T-helper 2 cell (primary cell): Measurements from ENCODE around the gene SMYD1.

Source experiments
- DNase-seq, 5 experiments: peaks; one replicate each; pipeline versions ENCODE4 v3.0.0 to v3.0.0-alpha.2; 2012 to 2022

The SMYD1 gene

GRCh38 chr2:88057437-88057844, 10.2 kb upstream of the SMYD1 start:
- no peak for DNase-seq

GRCh38 chr2:88058191-88058590, 9.4 kb upstream of the SMYD1 start:
- no peak for DNase-seq

DNA sequence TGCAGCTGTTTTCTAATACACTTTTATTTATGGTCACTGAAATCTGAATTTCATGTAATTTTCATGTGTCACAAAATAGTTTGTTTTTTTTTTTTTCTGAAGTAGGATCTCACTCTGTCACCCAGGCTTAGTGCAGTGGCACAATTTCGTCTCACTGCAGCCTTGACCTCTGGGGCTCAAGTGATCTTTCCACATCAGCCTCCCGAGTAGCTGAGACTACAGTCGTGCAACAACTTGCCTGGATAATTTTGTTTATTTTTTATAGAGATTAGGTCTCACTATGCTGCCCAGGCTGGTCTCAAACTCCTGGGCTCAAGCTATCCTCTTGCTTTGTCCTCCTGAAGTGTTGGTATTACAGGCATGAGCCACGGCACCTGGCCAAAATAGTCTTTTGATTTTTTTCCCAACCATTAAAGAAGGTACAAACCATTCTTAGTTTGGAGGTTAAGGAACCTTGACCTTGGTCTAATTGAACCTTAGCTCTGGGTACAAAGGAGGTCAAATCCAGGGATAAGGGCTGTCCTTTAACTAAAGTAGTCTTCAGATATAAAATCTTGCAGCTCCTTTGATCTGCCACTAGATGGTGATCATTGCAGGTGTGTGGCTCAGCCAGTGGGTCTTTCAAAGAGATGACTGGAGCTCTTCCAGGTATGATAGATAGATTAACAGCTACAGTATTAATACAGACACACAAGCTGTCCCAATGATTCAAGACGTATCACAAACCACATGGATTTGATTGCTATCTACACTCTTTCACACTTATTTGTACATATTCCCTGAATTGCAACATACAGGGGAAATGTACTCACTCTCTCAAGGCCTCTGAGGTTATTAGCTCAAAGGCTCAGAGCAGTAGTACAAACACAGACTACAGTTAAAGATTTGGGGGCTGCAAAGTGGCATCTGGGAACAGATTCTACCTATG, 7.4 kb upstream of the SMYD1 start:
- DNase-seq = peak in 3 of 5 experiments; percentile 9 to 61 (median 27)

GRCh38 chr2:88060907-88061275, 6.7 kb upstream of the SMYD1 start:
- DNase-seq = no peak

- DNase-seq = no peak
These were observed 6.3 kb upstream of the SMYD1 start for GRCh38 chr2:88061295-88061694.

DNA sequence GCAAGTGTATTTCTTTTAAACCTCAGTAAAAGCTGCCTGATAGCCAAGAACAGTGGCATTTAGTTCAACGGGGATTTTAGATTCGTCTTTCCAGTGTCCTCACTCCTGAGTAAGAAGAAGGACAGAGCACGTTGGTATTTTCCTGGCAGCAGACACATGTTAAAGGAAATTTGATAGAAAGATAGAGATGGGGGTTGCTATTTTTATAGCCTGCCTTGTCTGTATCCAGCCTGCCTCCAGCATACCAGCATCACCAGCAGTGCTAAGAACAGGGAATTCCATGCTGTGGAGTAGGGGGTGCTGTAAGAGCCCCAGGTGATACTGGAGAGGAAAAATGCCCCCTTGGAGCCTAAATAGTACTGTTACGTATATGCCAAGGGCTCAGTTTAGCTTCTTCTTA, 1.1 kb upstream of the SMYD1 start:
- no peak for DNase-seq

- DNase-seq = no peak
These were observed 436 bp upstream of the SMYD1 start for GRCh38 chr2:88067189-88067588.

DNA sequence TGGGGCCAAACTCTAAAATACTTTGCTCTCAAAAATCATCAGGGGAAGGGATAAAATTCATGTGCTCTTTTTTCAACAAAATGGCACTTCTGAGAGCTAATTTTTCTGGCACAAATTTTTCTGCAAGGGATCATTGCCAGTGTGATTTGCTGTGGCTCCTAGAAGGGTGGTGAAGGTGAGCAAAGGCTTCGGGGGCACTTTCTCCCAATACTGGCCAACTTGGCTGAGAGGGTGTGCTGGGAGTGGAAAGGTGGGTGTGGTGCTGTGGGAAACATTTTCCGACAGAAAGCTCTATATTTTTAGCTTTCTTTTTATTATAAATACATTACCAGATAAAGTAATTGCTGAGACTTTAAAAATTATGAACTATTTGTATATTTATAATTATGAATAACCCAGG, 419 bp downstream of the SMYD1 start:
- no peak for DNase-seq

- DNase-seq = no peak
These were observed 1.5 kb downstream of the SMYD1 start for GRCh38 chr2:88069117-88069516.

- DNase-seq = no peak
These were observed 2.4 kb downstream of the SMYD1 start for GRCh38 chr2:88070055-88070454.

DNA sequence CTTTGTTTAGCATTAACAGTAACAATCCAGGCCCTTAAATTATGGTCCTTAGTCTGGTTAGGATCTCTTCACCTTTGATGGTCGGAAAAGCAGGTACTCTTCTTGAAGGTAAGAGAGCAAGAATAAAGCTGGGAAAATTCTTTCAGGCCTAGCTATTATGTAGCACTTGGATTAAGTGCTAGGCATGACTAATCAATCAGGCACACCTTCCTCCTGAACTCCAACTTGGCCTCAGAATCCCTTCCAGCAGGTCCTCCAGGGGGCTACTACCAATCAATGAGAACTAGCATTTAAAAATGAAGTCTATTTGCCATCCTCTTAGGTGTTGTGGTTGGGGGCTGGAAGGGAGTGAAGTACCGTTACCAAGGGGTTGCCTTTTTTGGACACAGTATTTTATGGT, 3.7 kb downstream of the SMYD1 start:
- no peak for DNase-seq

- no peak for DNase-seq
These were observed 6.5 kb downstream of the SMYD1 start for GRCh38 chr2:88074150-88074549.

DNA sequence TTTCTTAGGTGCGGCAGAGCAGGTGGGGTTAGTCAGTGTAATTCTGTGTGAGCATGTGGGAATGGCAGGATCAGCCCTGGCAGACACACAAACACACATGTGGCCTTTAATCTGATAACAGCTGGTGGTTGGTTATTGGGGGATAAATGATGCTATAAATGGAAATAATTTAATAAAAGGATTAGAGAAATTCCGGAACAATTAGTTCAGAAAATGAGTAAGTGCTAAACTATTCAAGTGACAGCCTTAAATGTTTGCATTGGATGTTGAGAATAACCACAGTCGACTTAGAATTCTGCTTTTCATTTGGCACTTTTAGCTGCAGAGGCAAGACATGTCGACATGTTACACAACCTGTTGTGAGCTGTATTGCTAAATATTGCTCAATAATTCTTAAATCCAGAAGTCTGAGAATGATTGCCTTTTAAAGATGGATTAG, 7.2 kb downstream of the SMYD1 start:
- DNase-seq = no peak

DNA sequence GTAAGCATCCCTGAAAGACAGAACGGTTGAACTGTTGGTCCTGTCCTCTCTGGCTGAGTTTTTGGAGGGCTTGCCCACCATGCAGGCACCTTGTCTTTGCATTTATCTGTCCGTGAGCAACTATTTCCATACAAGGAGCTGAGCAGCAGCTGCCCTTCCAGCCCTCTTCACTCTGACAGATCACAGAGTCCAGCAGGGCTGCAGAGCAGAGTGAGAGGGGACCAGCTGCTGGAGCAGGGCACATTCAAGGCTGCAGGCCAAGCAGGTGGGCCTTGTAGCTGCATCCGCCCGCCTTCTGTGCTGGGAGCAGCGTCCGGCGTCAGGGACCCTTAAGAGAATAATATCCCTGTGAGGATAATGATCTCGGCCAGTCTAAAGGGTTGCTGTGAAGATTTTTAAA, 9.5 kb downstream of the SMYD1 start:
- no peak for DNase-seq

- no peak for DNase-seq
These were observed 11.1 kb downstream of the SMYD1 start for GRCh38 chr2:88078643-88079172.

- no peak for DNase-seq
These were observed 12.9 kb downstream of the SMYD1 start for GRCh38 chr2:88080545-88080944.

GRCh38 chr2:88081924-88082608, 14.4 kb downstream of the SMYD1 start:
- DNase-seq = no peak

GRCh38 chr2:88082781-88083180, 15.2 kb downstream of the SMYD1 start:
- no peak for DNase-seq

DNA sequence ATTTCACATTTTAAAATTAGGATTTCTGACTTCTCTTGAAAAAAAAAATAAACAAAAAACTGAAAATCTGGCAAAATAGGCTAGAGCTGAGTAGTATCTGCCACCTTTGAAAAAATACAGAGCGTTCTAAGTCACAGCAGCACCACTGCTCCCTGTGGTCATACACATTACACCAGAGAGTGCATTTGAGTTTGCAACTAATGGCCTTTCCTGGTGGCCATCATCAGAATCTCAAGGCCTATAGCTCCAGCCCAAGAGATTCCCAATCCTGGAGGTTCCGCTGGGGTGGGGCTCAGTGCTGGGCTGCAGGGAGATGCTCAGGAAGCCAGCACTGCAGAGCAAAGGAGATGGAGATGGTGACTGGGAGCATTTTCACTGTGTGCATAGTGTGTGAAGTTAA, 17.5 kb downstream of the SMYD1 start:
- DNase-seq = no peak

GRCh38 chr2:88085602-88086001, 18.0 kb downstream of the SMYD1 start:
- DNase-seq = no peak

- no peak for DNase-seq
These were observed 18.8 kb downstream of the SMYD1 start for GRCh38 chr2:88086401-88086800.

DNA sequence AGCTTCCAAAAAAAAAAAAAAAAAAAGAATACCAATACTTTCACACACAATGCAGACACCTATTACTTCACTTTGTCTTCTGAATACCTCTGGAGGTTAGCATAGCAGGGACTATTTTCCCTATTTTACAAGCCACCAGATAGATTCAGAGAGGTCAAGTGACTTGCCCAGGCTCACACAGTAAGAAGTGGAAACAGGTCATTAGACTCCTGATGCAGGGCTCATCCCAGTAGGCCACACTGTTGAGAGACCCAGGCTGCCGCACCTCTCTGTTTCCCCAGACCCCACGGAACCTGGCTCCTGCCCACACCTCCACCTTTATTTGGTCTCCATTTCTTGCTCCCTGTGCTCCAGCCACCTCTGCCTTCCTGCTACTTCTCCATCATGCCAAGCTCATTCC, 19.4 kb downstream of the SMYD1 start:
- DNase-seq = no peak

- no peak for DNase-seq
These were observed 20.1 kb downstream of the SMYD1 start for GRCh38 chr2:88087763-88088162.

DNA sequence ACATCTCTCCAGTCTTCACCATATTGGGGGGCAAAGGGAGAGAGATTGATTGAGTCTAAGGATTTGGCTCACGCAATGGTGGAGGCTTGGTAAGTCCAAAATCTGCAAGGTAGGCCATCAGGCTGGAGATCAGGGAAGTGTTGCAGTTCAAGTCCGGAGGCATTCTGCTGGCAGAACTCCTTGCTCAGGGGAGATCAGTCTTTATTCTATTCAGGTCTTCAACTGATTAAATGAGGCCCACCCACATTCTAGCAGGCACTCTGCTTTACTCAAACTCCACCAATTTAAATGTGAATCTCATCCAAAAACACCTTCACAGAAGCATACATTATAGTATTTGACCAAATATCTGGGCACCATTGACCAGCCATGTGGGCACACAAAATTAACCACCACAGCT, 21.4 kb downstream of the SMYD1 start:
- no peak for DNase-seq
